NCI-H748 (cell line): ENCODE data around the gene HAT1.

ENCODE experiments used
- DNase-seq: peaks from one replicate; lab custom pipeline; 2025; ENCODE audit not compliant: unreplicated experiment; lab: John Stamatoyannopoulos, UW

HAT1 gene

DNA sequence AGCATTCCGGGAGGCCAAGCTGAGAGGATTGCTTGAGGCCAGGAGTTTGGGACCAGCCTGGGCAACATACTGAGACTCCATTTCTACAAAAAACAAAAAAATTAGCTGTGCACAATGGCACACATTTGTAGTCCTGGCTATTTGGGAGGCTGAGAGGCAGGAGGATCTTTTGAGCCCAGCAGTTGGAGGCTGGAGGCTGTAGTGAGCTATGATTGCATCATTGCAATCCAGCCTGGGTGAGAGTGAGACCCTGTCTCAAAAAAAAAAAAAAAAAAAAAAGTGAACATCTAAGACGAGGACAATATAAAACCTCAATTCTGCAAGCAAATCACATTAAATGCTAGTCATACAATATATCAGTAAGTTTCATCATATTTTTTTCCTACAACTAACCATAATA is 2.8 kb upstream of the HAT1 start:
- DNase-seq, result no peak

DNA sequence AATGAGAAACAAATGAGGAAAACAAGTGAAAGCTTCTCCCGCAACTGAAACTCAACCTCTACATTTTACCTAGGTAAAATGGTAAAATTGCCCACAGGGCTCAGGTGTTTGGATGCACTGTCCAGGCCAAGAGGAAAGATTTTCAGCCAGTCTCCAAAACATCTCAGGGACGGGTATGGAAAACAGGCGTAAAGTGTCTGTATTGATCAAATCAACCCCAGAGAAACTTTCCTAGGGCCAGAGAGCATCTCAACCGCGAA is 361 bp upstream of the HAT1 start:
- DNase-seq, result no peak

DNA sequence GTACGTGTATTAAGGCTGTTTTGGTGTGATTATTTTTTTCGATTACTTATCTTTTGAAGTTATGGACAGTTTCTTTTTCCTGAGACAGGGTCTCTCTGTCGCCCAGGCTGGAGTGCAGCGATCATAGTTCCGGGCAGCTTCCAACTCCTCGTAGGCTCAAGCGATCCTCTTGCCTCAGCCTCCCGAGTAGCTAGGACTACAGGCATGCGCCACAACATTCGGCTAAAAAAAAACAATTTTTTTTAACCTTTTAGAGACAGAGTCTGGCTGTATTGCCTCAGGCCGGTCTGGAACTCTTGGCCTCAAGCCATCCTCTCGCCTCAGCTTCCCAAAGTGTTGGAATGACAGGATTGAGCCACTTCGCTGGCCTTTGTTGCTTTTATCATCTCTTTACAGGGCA is 945 bp downstream of the HAT1 start:
- DNase-seq, result peak; percentile 29

DNA sequence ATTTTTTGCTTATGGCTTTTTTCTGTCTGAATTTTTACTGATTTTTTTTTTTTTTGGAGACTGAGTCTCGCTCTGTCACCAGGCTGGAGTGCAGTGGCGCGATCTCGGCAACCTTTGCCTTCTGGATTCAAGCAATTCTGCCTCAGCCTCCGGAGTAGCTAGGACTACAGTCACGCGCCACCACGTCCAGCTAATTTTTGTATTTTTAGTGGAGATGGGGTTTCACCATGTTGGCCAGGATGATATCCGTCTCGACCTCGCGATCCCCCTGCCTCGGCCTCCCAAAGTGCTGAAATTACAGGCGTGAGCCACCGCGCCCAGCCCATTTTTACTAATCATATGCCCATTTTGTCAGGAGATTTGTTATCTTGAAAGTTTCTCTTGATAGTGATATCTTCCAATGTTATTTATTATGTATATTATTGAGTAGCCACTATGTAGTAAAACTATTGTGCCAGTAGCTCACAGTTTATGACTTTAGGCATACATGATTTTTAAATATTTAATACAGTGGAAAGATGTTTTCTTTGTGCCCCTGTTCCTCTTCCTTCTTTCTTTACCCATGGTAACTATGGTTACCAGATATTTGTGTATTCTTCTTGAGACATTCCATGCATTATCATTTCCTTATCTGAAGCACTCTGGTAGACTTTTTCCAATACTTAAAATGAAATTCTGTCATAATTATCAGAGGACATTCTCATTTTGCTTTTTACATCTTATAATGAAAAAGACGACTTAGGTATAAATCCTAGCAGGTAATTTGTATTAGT is 2.1 kb downstream of the HAT1 start:
- DNase-seq, result no peak

DNA sequence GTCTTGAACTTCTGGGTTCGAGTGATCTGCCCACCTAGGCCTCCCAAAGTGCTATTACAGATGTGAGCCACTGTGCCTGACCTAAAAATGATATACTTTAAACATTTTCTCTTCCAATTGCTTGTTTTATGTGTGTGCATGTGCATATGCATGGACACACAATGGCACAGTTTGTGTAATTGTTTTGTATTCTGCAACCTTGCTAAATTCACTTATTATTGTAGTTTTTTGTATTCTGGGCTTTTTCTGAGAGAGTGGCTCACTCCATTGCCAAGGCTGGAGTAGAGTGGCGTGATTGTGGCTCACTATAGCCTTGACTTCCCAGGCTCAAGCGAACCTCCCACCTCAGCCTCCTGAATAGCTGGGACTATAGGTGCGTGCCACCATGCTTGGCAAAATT is 8.1 kb downstream of the HAT1 start:
- no peak for DNase-seq

DNA sequence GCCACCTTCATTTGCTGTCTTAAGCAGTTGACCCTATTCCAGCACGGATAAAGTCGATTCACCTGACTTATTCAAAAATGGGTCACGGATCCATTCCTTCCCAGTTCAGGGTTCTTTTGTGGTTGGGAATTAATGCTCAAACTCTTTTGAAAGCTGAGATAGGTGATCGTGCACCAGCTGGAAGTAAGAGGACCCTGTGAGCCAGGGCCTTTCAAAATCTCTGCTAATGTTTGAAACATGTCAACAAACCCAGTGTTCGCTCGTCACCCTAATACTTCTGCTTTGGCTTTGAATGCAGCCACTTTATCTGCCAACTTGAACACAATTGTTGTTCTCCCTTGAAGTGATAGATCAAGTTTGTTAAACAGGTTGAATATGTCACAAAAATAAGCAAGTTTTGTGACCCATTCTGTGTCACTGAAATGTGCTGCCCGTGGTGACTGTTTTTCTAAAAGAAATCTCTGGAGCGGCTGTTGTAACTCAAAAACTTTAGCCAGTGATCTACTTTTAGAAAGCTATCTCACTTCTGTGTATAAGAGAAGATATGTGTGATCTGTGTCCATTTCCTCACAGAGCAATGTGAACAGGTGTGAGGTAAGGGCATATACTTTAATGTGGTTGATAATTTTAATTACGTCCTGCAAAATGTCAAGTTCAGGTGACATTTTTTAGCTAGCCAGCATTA is 16.9 kb downstream of the HAT1 start:
- no peak for DNase-seq

DNA sequence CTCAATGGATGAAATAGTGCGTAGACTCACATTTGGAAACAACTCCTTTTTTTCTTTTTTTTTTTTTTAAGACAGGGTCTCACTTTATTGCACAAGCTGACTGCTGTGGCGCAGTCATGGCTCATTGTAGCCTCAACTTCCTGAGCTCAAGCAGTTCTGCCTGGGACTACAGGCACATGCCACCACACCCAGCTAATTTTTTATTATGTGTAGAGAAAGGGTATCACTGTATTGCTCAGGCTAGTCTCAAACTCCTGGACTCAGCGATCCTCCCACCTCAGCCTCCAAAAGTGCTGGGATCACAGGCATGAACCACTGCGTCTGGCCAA is 17.4 kb downstream of the HAT1 start:
- no peak for DNase-seq

DNA sequence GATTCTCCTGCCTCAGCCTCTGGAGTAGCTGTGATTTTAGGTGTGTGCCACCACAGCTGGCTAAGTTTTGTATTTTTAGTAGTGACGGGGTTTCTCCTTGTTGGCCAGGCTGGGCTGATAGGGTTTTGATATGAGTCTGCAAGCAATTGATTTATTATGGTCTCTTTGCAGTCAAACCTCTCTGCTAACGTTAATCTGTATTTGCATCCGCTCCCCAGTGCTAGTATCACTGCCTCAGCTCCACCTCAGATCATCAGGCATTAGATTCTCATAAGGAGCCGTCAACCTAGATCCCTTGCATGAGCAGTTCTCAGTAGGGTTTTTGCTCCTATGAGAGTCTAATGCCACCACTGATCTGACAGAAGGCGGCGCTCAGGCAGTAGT is 19.0 kb downstream of the HAT1 start:
- no peak for DNase-seq

DNA sequence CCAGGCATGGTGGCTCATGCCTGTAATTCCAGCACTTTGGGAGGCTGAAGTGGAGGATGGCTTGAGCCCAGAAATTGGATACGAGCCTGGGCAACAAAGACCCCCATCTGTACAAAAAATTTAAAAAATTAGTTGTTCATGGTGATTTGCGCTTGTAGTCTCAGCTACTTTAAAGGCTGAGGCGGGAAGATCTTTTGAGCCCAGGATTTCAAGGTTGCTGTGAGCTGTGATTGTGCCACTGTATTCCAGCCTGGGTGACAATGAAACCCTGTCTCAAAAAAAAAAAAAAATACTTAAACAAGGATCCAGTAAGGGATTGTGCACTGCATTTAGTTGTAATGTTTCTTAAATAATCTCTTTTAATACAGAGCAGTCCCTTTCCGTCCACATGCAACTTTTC is 21.6 kb downstream of the HAT1 start:
- no peak for DNase-seq

DNA sequence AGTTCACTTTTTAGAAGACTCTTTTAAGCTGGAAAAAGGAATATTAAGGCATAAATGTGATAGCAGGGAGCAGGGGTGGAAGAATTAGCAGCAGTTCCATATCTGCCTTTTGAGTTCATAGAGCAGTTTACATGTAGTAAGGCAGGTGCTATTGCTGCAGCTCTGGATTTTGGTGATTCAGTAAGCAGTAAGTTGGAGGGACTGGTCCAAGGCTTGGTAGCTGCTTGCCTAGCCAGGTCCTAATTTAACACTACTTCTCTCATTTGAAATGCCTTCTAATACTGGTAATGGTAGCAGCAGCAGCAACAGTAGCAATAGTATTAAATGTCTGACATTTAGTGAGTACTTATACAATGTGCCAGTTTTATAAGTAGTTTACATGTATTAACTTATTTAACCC is 30.0 kb downstream of the HAT1 start:
- DNase-seq, result no peak

DNA sequence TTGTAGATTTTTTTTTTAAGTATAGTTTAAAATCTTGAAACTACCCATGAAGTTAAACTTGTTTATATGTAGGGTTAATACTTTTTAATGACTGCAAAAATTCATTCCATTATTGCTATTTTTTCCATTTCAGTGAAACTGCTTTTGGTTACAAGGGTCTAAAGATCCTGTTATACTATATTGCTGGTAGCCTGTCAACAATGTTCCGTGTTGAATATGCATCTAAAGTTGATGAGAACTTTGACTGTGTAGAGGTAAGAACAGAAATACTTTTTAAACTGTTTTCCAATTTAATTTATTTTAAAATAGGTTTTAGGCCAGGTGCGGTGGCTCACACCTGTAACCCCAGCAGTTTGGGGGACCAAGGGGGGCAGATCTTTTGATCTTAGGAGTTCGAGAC is 30.5 kb downstream of the HAT1 start:
- DNase-seq, result no peak

DNA sequence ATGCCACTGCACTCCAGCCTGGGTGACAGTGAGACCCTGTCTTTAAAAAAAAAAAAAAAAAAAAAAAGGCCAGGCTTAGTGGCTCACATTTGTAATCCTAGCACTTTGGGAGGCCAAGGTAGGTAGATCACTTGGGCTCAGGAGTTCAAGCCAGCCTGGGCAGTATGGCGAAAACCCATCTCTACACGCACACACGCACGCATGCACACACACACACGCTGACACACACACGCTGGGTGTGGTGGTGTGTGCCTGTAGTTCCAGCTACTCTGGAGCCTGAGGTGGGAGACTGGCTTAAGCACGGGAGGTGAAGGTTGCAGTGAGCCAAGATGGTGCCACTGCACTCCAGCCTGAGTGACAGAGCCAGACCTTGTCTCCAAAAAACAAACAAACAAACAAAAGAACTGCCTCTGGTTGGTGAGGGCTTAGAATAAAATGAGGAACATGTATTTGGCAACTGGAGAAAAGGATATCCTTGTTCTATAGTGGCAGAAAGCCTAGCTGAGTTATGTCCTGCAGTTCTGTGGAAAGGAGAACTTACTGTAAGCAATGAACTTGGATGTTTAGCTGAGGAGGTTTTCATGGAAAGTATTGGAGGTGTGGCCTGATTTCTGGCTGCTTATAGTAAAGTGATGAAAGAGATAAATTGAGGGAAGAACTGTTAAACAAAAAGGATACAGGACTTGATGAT is 34.0 kb downstream of the HAT1 start:
- DNase-seq, result no peak

DNA sequence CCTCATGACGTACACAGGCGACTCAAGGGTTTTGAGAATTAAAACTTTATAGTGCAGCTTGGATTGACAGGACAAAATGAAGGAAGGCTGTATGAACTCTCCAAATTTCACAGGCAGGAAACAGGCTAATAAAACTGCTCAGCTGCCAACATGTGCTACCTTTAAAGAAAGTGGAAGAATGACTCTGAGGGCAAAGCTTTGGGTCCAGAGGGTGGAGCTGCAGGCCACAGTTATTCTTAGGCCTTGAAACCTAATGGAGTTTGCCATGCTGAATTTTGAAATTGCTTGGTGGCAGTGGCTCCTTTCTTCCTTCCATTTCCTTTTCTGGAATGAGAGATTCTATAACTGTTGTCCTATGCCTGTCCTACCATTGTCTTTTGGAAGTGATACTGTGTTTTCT is 34.8 kb downstream of the HAT1 start:
- peak; percentile 52 for DNase-seq

DNA sequence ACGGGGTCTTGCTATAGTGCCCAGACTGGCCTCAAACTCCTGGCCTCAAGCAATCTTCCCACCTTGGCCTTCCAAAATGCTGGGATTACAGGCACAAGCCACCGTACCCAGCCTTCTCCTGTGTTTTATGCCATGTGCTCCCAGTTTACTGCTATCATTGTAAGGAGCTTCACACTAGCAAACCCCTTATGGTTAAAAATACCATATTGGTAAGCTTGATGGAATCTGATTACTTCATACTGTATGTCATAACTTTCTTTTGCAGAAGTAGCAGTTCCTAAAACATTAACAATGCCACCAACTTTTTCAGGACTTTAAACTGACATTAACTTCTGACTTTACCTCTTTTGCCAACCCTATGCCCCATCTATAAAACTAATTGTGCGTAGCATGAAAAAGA is 36.2 kb downstream of the HAT1 start:
- DNase-seq, result no peak

DNA sequence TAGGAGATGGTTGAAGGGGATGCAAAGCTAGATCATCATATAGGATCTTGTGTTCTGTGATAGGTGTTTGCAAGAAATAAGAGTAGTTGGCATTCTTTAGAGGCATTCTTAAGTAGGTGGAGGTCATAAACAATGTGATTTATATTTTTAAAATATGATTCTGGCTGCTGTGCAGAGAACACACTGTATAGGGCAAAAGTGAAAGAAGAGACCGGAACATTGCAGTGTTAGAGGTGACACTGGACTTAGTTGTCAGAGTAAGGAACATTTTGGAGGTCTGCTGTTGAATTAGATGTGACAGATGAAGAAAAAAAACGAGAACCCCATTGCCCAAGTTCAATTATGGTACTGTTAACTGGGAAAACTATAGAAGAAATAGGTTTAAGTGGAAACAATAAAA is 37.7 kb downstream of the HAT1 start:
- DNase-seq, result no peak

DNA sequence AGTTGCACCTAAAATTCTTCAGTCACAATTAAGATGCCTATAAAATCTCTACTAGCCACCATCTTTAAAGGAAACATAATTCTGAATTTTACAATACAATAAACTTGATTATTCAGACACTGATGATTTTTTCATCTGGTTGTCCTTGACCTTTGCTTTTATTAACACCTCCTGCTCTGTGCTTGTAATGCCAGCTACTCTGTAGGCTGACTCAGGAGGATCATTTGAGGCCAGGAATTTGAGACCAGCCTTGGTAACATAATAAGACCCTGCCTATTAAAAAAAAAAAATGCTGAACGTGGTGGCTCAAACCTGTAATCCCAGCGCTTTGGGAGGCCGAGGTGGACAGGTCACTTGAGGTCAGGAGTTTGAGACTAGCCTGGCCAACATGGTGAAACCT is 38.3 kb downstream of the HAT1 start:
- no peak for DNase-seq

DNA sequence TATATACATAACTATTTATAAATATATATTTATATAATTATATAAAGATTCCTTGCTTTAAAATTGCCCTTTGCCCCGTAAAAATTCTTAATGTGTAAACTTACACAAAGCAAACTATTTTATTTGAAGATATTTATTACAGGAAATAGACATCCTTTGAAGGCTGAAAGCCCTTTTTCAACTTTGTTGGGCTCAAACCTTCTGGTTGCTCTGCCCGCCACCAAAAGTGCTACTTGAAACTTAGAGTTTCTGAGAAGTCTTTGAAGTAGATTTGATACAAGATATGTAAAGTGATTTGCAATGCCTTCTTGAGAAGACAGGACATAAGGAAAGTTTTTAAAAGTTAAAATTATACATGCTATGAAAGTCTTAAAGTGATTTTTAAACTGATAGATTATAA is 40.9 kb downstream of the HAT1 start:
- DNase-seq, result no peak

DNA sequence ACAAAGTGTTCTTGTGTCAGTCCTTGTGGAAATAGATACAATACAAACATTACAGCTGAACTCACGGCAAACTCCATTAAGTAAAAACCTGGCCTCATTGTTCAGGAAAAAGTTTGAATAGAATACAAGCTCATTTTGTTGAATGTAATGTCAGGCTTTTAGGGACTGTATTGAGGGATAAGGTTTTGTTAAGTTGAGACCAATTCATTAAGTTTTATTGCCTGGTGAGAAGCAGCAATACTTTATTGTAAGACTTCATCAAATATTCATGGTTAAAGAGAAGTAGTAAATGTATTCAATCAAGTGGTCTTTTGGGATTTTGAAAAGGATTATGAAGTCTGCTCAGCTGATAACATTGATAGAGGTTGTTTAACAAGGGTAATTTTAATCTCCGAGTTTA is 42.0 kb downstream of the HAT1 start:
- DNase-seq, result peak; percentile 59

DNA sequence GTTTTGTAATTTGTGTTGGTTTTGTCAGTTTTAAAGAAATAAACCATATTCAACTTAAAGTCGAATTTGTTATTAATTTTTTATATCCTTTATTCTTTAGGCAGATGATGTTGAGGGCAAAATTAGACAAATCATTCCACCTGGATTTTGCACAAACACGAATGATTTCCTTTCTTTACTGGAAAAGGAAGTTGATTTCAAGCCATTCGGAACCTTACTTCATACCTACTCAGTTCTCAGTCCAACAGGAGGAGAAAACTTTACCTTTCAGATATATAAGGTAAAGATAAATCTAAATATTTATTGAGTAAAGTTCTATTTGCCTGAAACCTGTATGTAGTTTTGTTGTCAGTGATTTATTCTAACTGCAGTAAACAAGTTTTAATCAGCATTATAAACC is 43.0 kb downstream of the HAT1 start:
- no peak for DNase-seq

DNA sequence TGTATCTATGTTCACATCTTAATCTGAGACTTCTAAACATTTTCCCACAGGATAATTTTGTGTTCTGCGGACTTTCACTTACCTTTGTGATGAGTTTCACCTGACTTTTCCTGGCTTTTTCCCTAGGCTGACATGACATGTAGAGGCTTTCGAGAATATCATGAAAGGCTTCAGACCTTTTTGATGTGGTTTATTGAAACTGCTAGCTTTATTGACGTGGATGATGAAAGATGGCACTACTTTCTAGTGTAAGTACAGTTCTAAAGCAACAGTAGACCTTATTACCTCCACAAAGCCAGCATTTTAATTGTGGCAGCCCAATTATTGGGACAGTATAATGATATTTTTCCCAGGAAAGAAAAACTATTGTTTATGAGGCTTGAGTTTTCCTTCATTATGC is 43.4 kb downstream of the HAT1 start:
- DNase-seq, result no peak

DNA sequence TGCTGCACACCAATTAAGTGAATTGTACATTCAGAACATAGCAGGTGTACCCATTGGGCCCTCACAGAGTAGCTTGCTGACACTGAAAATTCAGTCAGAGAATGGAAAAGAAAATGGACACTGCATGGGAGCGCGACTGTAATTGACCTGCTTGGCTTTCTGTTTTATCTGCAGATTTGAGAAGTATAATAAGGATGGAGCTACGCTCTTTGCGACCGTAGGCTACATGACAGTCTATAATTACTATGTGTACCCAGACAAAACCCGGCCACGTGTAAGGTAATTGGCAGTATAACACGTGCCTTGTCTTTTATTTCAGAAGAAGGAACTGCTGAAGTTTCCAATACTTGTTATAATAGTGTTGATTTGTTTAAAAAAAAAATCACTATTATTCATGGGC is 44.0 kb downstream of the HAT1 start:
- DNase-seq, result peak; percentile 95

DNA sequence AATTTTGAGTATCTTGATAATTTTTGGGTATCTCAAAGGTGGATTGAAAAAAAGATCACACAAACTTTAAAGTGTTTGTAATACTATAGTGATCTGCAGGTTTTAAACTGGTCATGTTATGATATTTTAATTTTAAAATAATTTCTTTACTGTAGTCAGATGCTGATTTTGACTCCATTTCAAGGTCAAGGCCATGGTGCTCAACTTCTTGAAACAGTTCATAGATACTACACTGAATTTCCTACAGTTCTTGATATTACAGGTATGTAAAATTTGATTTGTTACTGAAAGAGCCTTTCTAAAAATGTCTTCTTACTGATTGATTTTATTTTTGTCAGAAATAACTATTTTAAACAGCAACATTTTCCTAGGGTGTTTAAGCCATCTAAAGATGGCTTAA is 44.4 kb downstream of the HAT1 start:
- DNase-seq, result peak; percentile 21

DNA sequence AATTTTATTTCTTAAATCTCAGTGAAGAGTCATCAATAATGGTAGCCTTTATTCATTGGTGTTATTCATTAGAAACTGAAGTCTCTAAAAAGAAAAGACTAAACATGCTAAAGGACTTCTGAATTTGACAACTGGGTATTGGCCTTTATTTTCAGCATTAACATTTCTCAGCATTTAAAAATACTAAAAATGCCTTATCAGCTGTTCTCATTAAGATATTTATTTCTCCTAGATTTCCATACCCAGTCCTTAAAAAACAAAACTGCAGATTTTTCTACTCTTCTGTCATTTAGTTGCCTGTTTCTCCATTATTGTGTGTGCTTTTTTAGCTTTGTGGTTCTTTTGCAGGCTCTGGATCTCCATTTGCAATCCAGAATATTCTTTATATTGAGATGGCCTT is 46.2 kb downstream of the HAT1 start:
- no peak for DNase-seq
